GM19452 (cell line): ENCODE results near the gene FOSL2.

Experiments
- ATAC-seq: cut with Tn5 transposase; IDR thresholded peaks from one replicate; pipeline ENCODE4 v1.9.1; 2021; ENCODE audit not compliant: unreplicated experiment

FOSL2 gene

DNA sequence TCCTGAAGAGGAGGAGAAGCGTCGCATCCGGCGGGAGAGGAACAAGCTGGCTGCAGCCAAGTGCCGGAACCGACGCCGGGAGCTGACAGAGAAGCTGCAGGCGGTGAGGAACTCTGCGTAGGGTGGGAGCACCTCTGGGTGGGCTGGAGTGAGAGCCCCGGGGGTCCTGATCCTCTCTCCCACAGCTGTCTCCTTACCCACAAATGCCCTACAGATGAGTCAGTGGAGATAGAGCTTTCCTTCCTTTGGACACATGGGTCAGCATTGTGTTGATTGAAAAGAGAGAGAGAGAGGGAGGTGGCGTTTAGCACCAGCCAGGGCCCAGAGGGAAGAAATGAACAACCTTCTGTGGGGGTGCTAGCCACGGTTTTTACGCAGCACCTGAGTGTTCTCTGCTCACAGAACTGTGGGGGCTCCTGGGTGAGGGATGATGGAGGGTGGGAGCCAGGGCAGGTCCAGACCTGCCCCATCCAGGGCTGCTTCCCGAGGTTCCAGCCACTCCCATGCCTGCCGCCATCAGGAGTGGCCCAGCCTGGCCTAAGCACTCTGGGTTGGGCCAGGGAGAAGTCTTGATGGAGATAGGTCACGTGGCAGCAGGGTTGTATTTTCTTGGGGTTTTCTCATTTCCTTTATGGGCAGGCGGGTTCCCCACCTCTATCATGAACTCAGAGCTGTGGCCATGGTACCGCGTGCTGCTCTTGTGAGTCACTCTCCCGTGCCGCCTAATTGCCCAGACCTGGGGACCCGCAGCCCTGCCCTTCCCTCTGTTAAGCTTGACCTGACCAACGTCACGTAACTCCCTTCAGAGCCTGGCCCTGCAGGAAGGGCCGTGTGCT is 16.3 kb downstream of the FOSL2 start:
- no peak for ATAC-seq

DNA sequence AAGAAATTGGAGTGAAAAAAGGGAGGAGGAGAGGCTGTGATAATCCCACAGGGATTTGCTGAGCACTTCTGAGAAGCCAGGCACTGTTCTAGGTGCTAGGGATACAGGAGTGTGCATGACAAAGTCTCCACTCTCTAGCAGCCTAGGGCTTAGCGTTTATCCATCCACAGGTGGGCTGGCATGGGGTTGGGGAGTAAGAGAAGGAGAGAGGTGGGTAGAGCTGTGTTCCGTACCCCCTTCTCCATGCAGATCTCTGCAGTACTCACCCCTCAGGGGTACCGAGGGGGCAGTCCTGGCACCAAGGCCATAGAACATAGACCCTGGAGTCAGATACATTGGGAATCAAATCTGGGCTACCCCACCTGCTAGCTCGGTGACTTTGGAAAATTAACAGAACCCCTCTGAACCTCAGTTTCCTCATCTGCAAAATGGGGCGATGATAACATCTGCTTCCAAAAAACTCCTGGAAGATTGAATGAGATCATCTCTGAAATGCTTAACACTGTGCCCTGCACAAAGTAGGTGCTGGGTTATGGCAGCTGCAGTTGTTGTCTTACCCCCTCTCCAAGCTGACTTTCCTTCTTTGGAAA is 18.6 kb downstream of the FOSL2 start:
- no peak for ATAC-seq

DNA sequence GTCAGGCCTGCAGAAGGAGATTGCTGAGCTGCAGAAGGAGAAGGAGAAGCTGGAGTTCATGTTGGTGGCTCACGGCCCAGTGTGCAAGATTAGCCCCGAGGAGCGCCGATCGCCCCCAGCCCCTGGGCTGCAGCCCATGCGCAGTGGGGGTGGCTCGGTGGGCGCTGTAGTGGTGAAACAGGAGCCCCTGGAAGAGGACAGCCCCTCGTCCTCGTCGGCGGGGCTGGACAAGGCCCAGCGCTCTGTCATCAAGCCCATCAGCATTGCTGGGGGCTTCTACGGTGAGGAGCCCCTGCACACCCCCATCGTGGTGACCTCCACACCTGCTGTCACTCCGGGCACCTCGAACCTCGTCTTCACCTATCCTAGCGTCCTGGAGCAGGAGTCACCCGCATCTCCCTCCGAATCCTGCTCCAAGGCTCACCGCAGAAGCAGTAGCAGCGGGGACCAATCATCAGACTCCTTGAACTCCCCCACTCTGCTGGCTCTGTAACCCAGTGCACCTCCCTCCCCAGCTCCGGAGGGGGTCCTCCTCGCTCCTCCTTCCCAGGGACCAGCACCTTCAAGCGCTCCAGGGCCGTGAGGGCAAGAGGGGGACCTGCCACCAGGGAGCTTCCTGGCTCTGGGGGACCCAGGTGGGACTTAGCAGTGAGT is 19.4 kb downstream of the FOSL2 start:
- ATAC-seq = no peak

DNA sequence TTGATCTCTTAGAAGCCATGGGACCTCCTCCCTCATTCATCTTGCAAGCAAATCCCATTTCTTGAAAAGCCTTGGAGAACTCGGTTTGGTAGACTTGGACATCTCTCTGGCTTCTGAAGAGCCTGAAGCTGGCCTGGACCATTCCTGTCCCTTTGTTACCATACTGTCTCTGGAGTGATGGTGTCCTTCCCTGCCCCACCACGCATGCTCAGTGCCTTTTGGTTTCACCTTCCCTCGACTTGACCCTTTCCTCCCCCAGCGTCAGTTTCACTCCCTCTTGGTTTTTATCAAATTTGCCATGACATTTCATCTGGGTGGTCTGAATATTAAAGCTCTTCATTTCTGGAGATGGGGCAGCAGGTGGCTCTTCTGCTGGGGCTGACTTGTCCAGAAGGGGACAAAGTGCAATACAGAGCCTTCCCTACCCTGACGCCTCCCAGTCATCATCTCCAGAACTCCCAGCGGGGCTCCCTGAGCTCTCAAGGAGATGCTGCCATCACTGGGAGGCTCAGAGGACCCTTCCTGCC is 20.0 kb downstream of the FOSL2 start:
- no peak for ATAC-seq

DNA sequence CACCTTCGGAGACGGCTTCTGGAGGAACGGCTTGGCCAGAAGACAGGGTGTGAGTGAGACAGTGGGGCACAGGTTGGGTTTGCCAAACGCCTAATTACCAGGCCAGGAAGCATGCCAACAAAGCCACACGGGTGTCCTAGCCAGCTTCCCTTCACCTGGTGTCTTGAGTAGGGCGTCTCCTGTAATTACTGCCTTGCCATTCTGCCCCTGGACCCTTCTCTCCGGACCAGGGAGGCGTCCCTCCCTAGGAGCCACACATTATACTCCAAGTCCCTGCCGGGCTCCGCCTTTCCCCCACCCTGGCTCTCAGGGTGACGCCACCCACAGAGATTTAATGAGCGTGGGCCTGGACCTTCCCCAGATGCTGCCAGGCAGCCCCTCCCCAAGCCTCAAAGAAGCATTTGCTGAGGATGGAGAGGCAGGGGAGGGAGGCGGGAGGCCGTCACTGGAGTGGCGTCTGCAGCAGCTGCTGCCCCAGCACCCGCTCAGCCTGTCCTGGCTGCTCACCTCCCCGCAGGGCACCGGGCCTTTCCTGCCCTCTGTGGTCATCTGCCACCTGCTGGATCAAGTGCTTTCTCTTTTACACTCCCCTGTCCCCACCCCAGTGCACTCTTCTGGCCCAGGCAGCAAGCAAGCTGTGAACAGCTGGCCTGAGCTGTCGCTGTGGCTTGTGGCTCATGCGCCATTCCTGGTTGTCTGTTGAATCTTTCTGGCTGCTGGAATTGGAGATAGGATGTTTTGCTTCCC is 20.7 kb downstream of the FOSL2 start:
- no peak for ATAC-seq

DNA sequence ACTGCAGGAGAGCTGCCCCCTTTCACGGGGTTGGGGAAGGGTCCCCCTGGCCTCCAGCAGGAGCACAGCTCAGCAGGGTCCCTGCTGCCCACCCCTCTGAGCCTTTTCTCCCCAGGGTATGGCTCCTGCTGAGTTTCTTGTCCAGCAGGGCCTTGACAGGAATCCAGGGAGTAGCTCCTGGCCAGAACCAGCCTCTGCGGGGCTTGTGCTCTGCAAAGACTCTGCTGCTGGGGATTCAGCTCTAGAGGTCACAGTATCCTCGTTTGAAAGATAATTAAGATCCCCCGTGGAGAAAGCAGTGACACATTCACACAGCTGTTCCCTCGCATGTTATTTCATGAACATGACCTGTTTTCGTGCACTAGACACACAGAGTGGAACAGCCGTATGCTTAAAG is 21.2 kb downstream of the FOSL2 start:
- no peak for ATAC-seq

DNA sequence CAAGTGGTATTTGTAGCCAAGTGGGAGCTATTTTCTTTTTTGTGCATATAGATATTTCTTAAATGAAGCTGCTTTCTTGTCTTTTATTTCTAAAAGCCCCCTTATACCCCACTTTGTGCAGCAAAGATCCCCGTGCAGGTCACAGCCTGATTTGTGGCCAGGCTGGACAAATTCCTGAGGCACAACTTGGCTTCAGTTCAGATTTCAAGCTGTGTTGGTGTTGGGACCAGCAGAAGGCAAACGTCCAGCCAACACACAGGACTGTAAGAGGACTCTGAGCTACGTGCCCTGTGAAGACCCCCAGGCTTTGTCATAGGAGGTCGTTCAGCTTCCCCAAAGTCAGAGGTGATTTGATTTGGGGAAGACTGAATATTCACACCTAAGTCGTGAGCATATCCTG is 21.9 kb downstream of the FOSL2 start:
- no peak for ATAC-seq

DNA sequence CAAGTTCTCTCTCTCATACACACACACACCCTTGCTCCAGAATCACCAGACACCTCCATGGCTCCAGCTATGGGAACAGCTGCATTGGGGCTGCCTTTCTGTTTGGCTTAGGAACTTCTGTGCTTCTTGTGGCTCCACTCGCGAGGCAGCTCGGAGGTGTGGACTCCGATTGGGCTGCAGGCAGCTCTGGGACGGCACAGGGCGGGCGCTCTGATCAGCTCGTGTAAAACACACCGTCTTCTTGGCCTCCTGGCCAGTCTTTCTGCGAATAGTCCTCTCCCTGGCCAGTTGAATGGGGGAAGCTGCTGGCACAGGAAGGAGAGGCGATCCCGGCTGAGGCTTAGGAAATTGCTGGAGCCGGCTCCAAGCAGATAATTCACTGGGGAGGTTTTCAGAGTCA is 22.4 kb downstream of the FOSL2 start:
- no peak for ATAC-seq

DNA sequence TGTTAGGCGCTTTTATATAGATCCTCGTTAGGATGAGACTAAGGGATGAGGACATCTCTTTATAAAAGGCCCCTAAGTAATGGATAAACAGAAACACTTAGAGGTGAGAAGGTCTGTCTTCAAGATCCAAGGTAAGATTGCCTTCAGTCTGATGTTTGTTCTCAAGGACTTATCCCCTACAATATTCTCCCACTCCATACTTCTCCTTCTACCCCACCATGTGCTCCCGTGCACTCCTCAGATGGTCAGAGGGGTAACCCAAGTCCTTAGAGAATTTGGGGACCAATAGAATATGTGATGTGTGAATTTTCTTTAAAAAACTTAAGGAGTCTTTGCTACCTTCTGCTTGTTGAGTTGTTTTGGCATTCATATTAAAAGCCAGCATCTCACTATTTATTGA is 23.1 kb downstream of the FOSL2 start:
- ATAC-seq = no peak

DNA sequence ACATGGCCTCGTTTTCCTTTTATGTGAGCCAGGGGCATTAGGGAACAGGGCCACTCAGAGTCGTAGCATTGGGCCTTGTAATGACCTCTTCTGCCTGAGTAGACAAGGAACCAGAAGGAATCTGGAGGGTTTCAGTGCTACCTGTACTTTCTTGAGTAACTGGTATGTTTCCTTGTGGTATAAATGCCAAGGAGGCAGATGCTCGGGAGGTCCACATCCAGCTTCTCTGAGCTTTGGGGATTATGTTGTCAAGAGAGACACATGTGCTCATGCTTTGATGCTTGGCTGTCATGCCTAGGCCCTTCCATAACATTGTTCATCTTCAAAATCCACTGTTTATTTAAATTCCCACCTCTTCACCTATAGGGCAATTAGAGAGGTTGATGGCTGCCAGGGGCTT is 26.3 kb downstream of the FOSL2 start:
- no peak for ATAC-seq

DNA sequence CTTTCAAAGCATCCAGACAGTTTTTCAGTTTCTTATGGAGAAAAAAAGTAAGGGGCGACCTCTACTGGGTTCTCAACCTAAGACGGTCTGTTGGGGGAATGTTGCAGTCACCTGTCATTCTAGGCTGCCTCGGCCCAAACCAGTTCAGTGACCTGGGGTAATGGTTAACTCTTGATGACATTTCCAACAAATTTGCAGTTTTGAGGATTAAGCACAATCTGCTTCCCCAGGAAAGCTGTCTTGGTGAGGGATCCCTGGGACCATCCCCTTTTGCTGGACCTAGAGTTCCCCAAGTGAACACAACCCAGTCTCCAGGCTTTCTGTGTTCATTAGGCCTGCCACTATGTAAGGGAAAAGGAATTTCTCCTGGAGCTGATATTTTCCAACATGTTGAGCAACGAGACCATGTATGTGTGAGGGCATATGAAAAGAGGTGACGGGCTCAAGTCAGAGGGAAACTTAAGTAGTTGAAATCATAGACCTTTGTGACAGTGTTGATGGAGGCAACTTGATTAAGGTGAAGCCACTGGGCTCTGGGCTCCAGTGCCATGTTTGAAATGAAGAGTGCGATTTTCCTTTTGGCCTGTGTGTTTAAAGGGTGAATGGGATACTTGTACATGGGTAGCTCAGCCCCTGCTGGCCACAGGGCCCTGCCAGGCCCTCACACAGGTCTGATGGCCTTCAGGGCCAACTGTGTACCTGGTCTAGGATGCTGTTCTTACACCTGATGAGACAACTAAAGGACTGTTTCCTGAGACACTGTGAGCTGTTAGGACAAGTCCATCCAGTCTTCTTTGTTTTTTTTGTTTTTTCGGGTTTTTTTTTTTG is 27.0 kb downstream of the FOSL2 start:
- ATAC-seq = no peak

DNA sequence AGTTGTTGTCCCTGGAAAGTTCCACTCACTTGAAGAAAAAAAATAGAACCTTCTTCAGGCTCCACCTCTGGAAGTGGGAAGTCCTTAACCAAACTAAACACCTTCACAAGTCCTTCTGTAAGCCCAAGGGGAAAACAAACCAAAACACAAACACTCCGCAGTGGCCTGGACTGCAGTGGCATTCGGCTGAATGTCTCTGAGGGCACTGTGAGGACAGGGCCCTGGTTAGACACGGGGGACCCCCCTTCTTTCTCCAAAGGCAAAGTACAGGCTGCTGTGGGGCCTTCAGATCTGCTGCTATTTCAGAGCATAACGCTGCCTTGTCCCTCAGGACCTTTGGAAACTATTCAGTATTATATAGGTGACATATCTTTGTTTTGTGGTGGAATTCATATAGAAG is 28.1 kb downstream of the FOSL2 start:
- ATAC-seq = no peak

DNA sequence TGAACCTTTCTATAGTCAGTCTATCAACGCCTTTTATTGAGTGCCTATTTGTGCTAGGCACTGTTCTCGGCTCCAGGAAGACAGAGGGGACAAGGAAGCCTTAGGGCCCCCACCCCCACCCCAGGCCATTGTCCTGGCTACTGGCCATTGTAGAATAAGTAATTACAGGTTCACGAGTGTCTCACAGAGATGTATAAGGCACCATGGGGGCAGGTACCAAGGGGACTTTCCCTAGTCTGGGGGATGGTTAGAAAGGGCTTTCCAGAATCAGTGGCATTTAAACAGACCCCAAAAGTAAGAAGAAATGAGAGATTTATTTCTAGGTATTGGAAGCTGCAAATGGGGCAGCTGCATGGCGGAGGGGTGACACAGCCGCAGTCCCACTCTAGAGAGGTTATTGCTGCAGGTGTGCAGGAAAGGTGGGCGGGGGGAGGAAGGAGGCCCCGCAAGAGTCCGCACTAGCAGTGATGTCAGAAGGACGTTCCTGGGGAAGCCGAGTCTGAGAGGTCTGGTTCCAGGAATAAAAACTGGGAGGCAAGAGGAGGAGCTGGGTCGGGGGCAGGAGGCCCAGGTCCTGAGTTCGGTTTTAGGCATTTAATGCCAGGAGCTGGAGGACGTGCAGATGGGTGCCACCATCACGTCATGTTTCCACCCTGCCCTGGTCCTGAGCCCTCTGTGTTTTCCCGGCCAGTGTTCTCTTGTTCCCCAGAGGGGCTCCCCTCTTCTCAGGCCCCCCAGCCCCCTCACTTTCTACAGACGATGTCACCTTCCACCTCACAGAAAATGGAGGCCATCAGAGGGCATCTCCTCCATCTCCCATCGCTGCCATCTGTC is 30.5 kb downstream of the FOSL2 start:
- no peak for ATAC-seq

DNA sequence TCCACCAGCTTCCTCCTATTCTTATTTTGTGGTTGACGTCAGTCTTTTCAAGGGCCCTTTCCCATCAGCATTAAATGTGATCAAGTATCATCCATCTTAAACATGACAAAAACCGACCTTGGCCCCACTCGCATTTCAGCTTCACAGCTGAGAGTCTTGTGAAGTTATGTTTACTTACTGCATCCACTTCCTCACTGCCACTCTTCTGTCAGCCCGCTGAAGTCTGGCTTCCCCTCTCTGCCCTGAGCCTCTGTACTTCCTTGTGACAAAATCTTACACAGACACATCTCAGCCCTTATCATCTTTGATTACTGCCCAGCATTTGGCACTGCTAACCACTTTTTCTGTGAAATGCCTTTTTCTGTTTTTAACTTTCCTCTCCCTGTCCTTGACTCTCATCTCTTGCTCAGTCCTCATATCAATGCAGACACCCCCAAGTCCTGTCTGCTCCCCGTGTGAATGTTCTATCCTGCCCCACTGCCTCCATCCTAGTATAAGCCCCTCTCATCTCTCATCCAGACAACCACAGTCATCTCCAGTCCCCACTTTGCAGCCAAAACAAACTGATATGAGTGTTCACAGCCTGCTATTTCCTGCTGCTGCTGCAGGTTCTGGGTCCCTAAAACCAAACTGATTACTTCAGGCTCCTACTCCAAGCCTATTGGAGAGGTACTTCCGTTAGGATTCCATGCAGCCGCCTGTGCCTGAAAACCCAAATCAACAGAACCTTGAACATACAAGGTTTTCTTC is 31.4 kb downstream of the FOSL2 start:
- ATAC-seq = no peak

DNA sequence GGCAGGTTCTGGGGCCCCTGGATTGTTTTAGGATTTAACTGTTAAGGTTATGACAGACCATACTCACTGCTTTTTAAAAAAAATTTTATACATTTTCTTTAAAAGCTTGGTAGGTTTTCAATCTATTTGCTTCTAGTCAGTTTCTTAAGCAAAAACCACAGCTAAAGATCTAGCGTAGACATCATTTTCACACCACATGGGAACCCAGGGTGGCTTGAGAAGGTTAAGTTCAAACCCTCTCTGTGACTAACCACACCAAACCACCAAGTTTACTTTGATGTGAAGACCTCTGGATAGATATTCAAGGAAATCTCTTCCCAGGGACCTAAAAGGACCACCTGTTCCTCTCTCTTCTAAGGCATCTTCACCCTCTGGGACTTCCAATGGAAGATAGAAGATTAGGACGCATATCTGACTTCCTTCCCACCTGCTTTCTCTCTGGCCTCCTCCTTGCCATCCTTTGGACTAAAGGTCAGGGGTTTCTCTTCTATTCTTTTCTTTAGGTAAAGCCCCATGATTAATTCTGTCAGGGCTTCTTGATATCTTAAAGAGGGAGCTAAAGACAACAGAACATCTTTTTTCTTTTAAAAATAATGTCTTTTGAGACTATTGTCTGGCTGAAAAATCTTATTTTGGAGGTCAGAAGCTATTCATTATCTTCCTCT is 32.3 kb downstream of the FOSL2 start:
- no peak for ATAC-seq

DNA sequence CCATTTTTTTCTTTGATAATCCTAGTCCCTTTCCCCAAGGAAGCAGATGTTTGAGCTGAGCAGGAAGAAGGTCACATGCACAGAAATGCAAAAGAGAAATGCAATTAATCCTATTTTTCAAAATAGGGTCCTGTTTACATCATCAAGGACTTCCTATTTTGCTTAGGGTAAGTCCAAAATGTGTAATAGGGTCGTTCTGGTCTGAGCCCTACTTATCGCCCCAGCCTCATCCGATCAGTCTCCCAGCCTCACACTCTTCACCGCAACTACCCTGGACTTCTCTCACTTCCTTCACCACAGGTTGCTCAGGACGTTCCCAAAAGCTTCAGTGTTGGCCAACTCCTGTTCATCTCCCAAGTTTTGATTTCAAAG is 32.8 kb downstream of the FOSL2 start:
- no peak for ATAC-seq

DNA sequence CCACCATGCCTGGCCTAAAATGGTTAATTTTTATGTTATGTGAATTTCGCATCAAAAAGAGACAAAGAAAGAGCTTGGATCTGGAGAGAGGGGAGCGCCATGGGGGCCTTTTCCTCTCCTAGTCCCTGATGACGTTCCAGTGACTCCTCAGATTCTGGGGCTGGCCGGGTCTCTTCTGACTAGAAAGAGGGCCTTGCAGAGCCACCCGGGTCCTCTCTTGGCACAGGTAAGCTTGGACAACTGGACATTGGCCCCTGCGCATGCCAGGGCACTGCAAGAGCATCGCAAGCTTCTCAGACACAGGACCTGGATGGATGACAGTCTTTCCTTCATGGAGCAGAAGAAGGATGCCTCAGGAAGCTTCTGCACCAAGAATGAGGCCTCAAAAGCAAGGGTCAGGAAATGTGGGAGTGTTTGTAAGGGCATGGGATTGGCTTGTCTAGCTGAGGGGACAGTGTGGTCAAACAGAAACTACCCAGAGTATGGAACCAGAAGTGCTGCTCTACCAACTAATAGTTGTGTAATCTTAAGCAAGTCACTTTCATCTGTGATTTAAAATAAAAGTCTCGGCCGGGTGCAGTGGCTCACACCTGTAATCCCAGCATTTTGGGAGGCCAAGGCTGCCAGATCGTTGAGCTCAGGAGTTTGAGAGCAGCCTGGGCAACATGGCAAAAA is 35.2 kb downstream of the FOSL2 start:
- ATAC-seq = no peak

DNA sequence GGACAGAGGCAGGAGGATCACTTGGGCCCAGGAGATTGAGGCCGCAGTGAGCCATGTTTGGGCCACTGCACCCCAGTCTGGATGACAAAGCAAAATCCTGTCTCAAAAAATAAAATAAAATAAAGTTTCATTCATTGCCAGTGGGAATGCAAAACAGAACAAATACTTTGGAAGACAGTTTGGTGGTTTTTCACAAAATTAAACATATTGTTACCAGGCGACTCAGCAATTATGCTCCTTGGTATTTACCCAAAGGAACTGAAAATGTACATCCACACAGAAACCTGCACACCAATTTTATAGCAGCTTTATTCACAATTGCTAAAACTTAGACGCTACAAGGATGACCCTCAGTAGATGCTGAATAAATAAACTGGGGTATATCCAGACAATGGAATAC is 35.8 kb downstream of the FOSL2 start:
- ATAC-seq = no peak
